Osteoblast (primary cell): ENCODE results near the gene EMC1. TPM values are rescaled to one million over a fixed set of nuclear protein-coding genes. Genes with fewer than 3 reads are reported as not detected.
"Not testable (repeated sequence)": the region's sequence is repeated elsewhere in the genome, so short reads cannot be mapped to it uniquely, and the experiment has no call there.

ENCODE experiments used
- DNase-seq: peaks from one replicate; pipeline ENCODE4 v3.0.0; 2011; ENCODE audit warnings: low spot score, mixed read lengths; ENCODE audit not compliant: insufficient read length; ENCODE audit errors: missing footprints
- H2AFZ ChIP-seq: 2 replicates; pipeline ENCODE4 v1.6.0; 2011; ENCODE audit warnings: mild to moderate bottlenecking, low read length
- H3K27ac ChIP-seq: 2 replicates; pipeline ENCODE4 v1.5.1; 2011; ENCODE audit warnings: mild to moderate bottlenecking, low read depth, low read length, moderate library complexity
- H3K27me3 ChIP-seq: 2 replicates; pipeline ENCODE4 v1.6.0; 2012; ENCODE audit warnings: mild to moderate bottlenecking, control low read depth, inconsistent platforms, low read length, moderate library complexity; ENCODE audit not compliant: insufficient read depth
- H3K36me3 ChIP-seq: 2 replicates; pipeline ENCODE4 v1.5.1; 2011; ENCODE audit warnings: mild to moderate bottlenecking, low read length, control low read depth, moderate library complexity; ENCODE audit not compliant: insufficient read depth
- H3K4me1 ChIP-seq: 2 replicates; pipeline ENCODE4 v1.5.1; 2011; ENCODE audit warnings: mild to moderate bottlenecking, low read length, control low read depth, moderate library complexity; ENCODE audit not compliant: insufficient read depth
- H3K4me2 ChIP-seq: 2 replicates; pipeline ENCODE4 v1.6.0; 2011; ENCODE audit warnings: mild to moderate bottlenecking, low read length; ENCODE audit not compliant: insufficient read depth
- H3K4me3 ChIP-seq: fragments of 200-600 bp; sonication (generic); 3 replicates; pipeline ENCODE4 v1.5.1; 2012; ENCODE audit warnings: mild to moderate bottlenecking, low read length, inconsistent platforms; ENCODE audit not compliant: insufficient read depth
- H3K79me2 ChIP-seq: 2 replicates; pipeline ENCODE4 v1.6.0; 2012; ENCODE audit warnings: mild to moderate bottlenecking, low read length, control low read depth, inconsistent platforms; ENCODE audit not compliant: insufficient read depth
- H3K9me3 ChIP-seq: 2 replicates; pipeline ENCODE4 v1.5.1; 2011; ENCODE audit warnings: low read depth, low read length, control low read depth
- H4K20me1 ChIP-seq: 2 replicates; pipeline ENCODE4 v1.6.0; 2012; ENCODE audit warnings: mild to moderate bottlenecking, low read length, control low read depth; ENCODE audit not compliant: insufficient read depth
- CTCF ChIP-seq: IDR thresholded peaks from 2 replicates; pipeline ENCODE4 v1.5.1; 2011; ENCODE audit warnings: mild to moderate bottlenecking, low read depth, low read length, moderate library complexity; ENCODE audit errors: extremely low read depth
- total RNA-seq: library from RNA; depleted of rRNA; stranded (reverse); fragments of >200 nt; gene quantifications from 2 replicates; pipeline ENCODE4 v1.2.3, GENCODE V29; 2012

The EMC1 gene
- total RNA-seq, 1 donor = 64.1 TPM

GRCh38 chr1:19189270-19189669, 62.1 kb downstream of the EMC1 start:
- Histone ChIP-seq H3K4me1 (no peaks in the 10 kb centered on the region), H2AFZ (no peak overlapping the region), H3K27me3 (no peaks in the 10 kb centered on the region), H4K20me1 (peaks cover 6% of the 10 kb centered on the region), H3K9me3 (no peaks in the 10 kb centered on the region), H3K36me3 (peaks cover 90% of the 10 kb centered on the region), H3K27ac (no peak overlapping the region), H3K4me2 (no peak overlapping the region), H3K4me3 (no peak overlapping the region), H3K79me2 (peaks cover 45% of the 10 kb centered on the region)
- no peak for TF ChIP-seq CTCF
- DNase-seq = no peak

GRCh38 chr1:19187852-19188251, 63.5 kb downstream of the EMC1 start:
- DNase-seq = no peak
- peaks cover 90% of the 10 kb centered on the region for H3K36me3 ChIP-seq
- TF ChIP-seq CTCF = no peak

GRCh38 chr1:19186001-19186400, 65.3 kb downstream of the EMC1 start:
- Histone ChIP-seq H3K9me3 (no peaks in the 10 kb centered on the region), H3K27ac (no peak overlapping the region), H3K4me2 (no peak overlapping the region), H3K4me3 (no peak overlapping the region), H2AFZ (no peak overlapping the region), H3K36me3 (peaks cover 89% of the 10 kb centered on the region), H3K79me2 (peaks cover 25% of the 10 kb centered on the region), H4K20me1 (peaks cover 6% of the 10 kb centered on the region), H3K4me1 (no peaks in the 10 kb centered on the region), H3K27me3 (no peaks in the 10 kb centered on the region)
- no peak for TF ChIP-seq CTCF
- DNase-seq = no peak

More at GRCh38 chr1:19187852-19188251, 63.5 kb downstream of the EMC1 start:
- no peaks in the 10 kb centered on the region for H3K9me3 ChIP-seq
- peaks cover 6% of the 10 kb centered on the region for H4K20me1 ChIP-seq
- no peak overlapping the region for H3K4me3 ChIP-seq
- no peaks in the 10 kb centered on the region for H3K4me1 ChIP-seq
- H3K79me2 ChIP-seq = peaks cover 32% of the 10 kb centered on the region
- H2AFZ ChIP-seq = no peak overlapping the region
- no peaks in the 10 kb centered on the region for H3K27me3 ChIP-seq
- no peak overlapping the region for H3K27ac ChIP-seq
- no peak overlapping the region for H3K4me2 ChIP-seq

GRCh38 chr1:19182223-19182622, 69.1 kb downstream of the EMC1 start:
- no peak overlapping the region for H2AFZ ChIP-seq

GRCh38 chr1:19180265-19180657, 71.1 kb downstream of the EMC1 start:
- not testable (repeated sequence) for H2AFZ ChIP-seq, H3K9me3 ChIP-seq, H3K4me1 ChIP-seq, H3K4me2 ChIP-seq, DNase-seq, H3K4me3 ChIP-seq, H3K27ac ChIP-seq, H4K20me1 ChIP-seq, H3K27me3 ChIP-seq, H3K79me2 ChIP-seq
- H3K36me3 ChIP-seq = peaks cover 92% of the 10 kb centered on the region

More at GRCh38 chr1:19182223-19182622, 69.1 kb downstream of the EMC1 start:
- H3K27me3 ChIP-seq = no peaks in the 10 kb centered on the region
- H3K9me3 ChIP-seq = no peaks in the 10 kb centered on the region
- TF ChIP-seq CTCF = no peak
- peaks cover 90% of the 10 kb centered on the region for H3K36me3 ChIP-seq
- no peak overlapping the region for H3K4me2 ChIP-seq
- H3K4me1 ChIP-seq = no peaks in the 10 kb centered on the region
- no peak for DNase-seq
- no peak overlapping the region for H3K27ac ChIP-seq
- H3K79me2 ChIP-seq = peaks cover 8% of the 10 kb centered on the region
- no peaks in the 10 kb centered on the region for H4K20me1 ChIP-seq
- H3K4me3 ChIP-seq = no peak overlapping the region
